Mesothelial cell of epicardium (in vitro differentiated cells): ENCODE data around the gene GALNT9. TPM values are rescaled to one million over a fixed set of nuclear protein-coding genes. Genes with fewer than 3 reads are reported as not detected.

Source experiments
- DNase-seq, 2 experiments: peaks; one replicate each; pipeline ENCODE4 v3.0.0; 2021; ENCODE audit warnings: low spot score in 2 of 2; ENCODE audit not compliant: unreplicated experiment in 2 of 2
- H3K27ac Mint-ChIP-seq: 2 replicates; pipeline ENCODE4 v1.8.0; 2021; ENCODE audit warnings: mixed read lengths
- H3K27me3 Mint-ChIP-seq: 2 replicates; pipeline ENCODE4 v1.8.0; 2021; ENCODE audit warnings: low read depth, mixed read lengths
- H3K36me3 Mint-ChIP-seq: 2 replicates; pipeline ENCODE4 v1.8.0; 2021; ENCODE audit warnings: mixed read lengths
- H3K4me1 Mint-ChIP-seq: 2 replicates; pipeline ENCODE4 v1.8.0; 2021; ENCODE audit warnings: mixed read lengths
- H3K4me3 Mint-ChIP-seq: 2 replicates; pipeline ENCODE4 v1.8.0; 2021; ENCODE audit warnings: mild to moderate bottlenecking, moderate library complexity, mixed read lengths
- H3K9me3 Mint-ChIP-seq: 2 replicates; pipeline ENCODE4 v1.8.0; 2021; ENCODE audit warnings: mixed read lengths
- CTCF ChIP-seq: fragments of 200-600 bp; sonication (generic); IDR thresholded peaks from one replicate; pipeline ENCODE4 v1.5.0; 2021; ENCODE audit warnings: antibody characterized with exemption; ENCODE audit not compliant: unreplicated experiment
- total RNA-seq: library from RNA; stranded (reverse); gene quantifications from 3 replicates; pipeline ENCODE4 v1.2.1, GENCODE V29; 2021

The GALNT9 gene
- total RNA-seq, 1 donor from 2014 or later = 4.8 TPM

GRCh38 chr12:132163041-132163910 lies 166.1 kb downstream of the GALNT9 start:
- H3K4me3 Mint-ChIP-seq = no peak overlapping the region
- peaks cover 27% of the 10 kb centered on the region for H3K27me3 Mint-ChIP-seq
- no peaks in the 10 kb centered on the region for H3K36me3 Mint-ChIP-seq
- no peak for TF ChIP-seq CTCF
- peak in 1 of 2 experiments; percentile 18 for DNase-seq
- no peak overlapping the region for H3K27ac Mint-ChIP-seq
- H3K9me3 Mint-ChIP-seq = no peaks in the 10 kb centered on the region
- H3K4me1 Mint-ChIP-seq = no peaks in the 10 kb centered on the region

GRCh38 chr12:132162508-132163031 lies 166.8 kb downstream of the GALNT9 start:
- H3K36me3 Mint-ChIP-seq = no peaks in the 10 kb centered on the region
- H3K4me1 Mint-ChIP-seq = no peaks in the 10 kb centered on the region
- H3K4me3 Mint-ChIP-seq = no peak overlapping the region
- no peaks in the 10 kb centered on the region for H3K9me3 Mint-ChIP-seq
- DNase-seq = peak in 1 of 2 experiments; percentile 9
- peaks cover 24% of the 10 kb centered on the region for H3K27me3 Mint-ChIP-seq
- no peak overlapping the region for H3K27ac Mint-ChIP-seq
- TF ChIP-seq CTCF = no peak

- Mint-ChIP-seq H3K4me1 (no peaks in the 10 kb centered on the region), H3K9me3 (no peaks in the 10 kb centered on the region), H3K27ac (no peak overlapping the region), H3K27me3 (peaks cover 23% of the 10 kb centered on the region), H3K4me3 (no peak overlapping the region), H3K36me3 (no peaks in the 10 kb centered on the region)
- TF ChIP-seq CTCF = no peak
- no peak for DNase-seq
Measured at GRCh38 chr12:132161796-132162507, 167.4 kb downstream of the GALNT9 start.

DNA sequence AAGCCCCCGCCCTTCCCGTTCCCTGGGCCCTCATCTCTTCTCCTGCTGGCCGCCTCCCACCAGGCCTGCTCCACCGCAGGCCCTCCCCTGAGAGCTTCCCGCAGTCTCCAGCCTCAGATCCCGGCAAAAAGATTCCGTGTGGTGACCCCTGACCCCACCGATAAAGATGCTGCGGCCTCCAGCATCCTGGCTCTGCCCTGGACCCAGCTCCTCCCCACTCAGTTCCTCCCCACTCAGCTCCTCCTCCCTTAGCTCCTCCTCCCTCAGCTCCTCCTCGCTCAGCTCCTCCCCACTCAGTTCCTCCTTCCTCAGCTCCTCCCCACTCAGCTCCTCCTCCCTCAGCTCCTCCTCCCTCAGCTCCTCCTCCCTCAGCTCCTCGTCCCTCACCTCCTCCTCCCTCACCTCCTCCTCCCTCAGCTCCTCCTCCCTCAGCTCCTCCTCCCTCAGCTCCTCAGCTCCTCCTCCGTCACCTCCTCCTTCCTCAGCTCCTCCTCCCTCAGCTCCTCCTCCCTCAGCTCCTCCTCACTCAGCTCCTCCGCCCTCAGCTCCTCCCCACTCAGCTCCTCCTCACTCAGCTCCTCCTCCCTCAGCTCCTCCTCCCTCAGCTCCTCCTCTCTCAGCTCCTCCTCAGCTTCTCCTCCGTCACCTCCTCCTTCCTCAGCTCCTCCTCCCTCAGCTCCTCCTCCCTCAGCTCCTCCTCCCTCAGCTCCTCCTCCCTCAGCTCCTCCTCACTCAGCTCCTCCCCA lies 168.2 kb downstream of the GALNT9 start:
- TF ChIP-seq CTCF = no peak
- Mint-ChIP-seq H3K4me3 (no peak overlapping the region), H3K27me3 (peaks cover 23% of the 10 kb centered on the region), H3K36me3 (no peaks in the 10 kb centered on the region), H3K4me1 (no peaks in the 10 kb centered on the region), H3K27ac (no peak overlapping the region), H3K9me3 (no peaks in the 10 kb centered on the region)
- DNase-seq = no peak

DNA sequence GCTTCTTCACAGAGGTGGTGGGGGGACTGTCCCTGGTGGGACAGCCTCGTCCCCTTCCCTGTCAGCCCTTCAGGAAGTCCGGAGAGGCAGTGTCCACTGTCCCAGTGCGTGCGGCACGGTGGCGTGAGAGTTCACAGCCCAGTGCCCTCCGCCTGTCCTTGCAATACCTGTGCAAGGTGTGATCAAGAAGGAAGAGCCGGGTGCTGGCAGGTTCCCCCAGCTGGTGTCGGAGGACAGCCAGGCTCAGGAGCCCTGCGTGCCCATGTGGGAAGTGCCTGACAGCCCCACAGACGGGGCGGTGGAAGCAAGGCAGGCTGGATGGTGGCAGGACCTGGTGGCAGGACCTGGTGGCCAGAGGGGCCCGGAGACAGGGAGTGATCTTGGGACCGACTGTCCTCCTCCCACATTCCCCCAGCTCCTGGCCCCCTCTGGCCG lies 168.8 kb downstream of the GALNT9 start:
- DNase-seq = peak in 1 of 2 experiments; percentile 15
- H3K27ac Mint-ChIP-seq = no peak overlapping the region
- no peaks in the 10 kb centered on the region for H3K36me3 Mint-ChIP-seq
- H3K4me1 Mint-ChIP-seq = no peaks in the 10 kb centered on the region
- H3K9me3 Mint-ChIP-seq = no peaks in the 10 kb centered on the region
- H3K4me3 Mint-ChIP-seq = no peak overlapping the region
- TF ChIP-seq CTCF = no peak
- H3K27me3 Mint-ChIP-seq = peaks cover 23% of the 10 kb centered on the region
